Loucy (cell line): Measurements from ENCODE around the gene DCUN1D2.

Source experiments
- H2AFZ ChIP-seq: fragments of 200-600 bp; sonication (generic); 2 replicates; pipeline ENCODE4 v1.6.0; 2016; ENCODE audit warnings: antibody characterized with exemption, mild to moderate bottlenecking, low read length, moderate library complexity
- H3F3A ChIP-seq: fragments of 200-600 bp; 2 replicates; pipeline ENCODE4 v1.6.0; 2016; ENCODE audit warnings: antibody characterized with exemption, low read depth, mild to moderate bottlenecking
- H3K27me3 ChIP-seq: fragments of 200-600 bp; sonication (generic); 2 replicates; pipeline ENCODE4 v1.6.1; 2014; ENCODE audit warnings: low read length, mild to moderate bottlenecking; ENCODE audit not compliant: insufficient read depth, poor library complexity, severe bottlenecking
- H3K36me3 ChIP-seq: fragments of 200-600 bp; sonication (generic); 2 replicates; pipeline ENCODE4 v1.6.1; 2016; ENCODE audit warnings: low read length; ENCODE audit not compliant: insufficient read depth
- H3K4me1 ChIP-seq: fragments of 200-600 bp; sonication (generic); 2 replicates; pipeline ENCODE4 v1.5.1; 2014; ENCODE audit warnings: low read length, mild to moderate bottlenecking; ENCODE audit not compliant: insufficient read depth, poor library complexity, severe bottlenecking
- H3K4me2 ChIP-seq: fragments of 200-600 bp; sonication (generic); 2 replicates; pipeline ENCODE4 v1.6.0; 2014; ENCODE audit warnings: antibody characterized with exemption, low read length, low read depth, mild to moderate bottlenecking; ENCODE audit not compliant: poor library complexity, severe bottlenecking
- H3K4me3 ChIP-seq: fragments of 200-600 bp; sonication (generic); 2 replicates; pipeline ENCODE4 v1.5.1; 2014; ENCODE audit warnings: low read length, mild to moderate bottlenecking, mixed read lengths; ENCODE audit not compliant: poor library complexity, severe bottlenecking
- H3K79me2 ChIP-seq: fragments of 200-600 bp; sonication (generic); 2 replicates; pipeline ENCODE4 v1.6.1; 2014; ENCODE audit warnings: low read length; ENCODE audit not compliant: insufficient read depth
- H3K9ac ChIP-seq: fragments of 200-600 bp; sonication (generic); 2 replicates; pipeline ENCODE4 v1.6.0; 2014; ENCODE audit warnings: mild to moderate bottlenecking, low read depth, low read length, moderate library complexity; ENCODE audit not compliant: poor library complexity, severe bottlenecking
- H3K9me2 ChIP-seq: fragments of 200-600 bp; sonication (generic); replicated peaks from 2 replicates; pipeline ENCODE4 v1.6.1; 2016; ENCODE audit warnings: low read depth, low read length, mixed read lengths
- H3K9me3 ChIP-seq: fragments of 200-600 bp; sonication (generic); 2 replicates; pipeline ENCODE4 v1.6.1; 2014; ENCODE audit warnings: mild to moderate bottlenecking, antibody characterized with exemption, low read length, low read depth; ENCODE audit not compliant: insufficient read depth
- H4K20me1 ChIP-seq: fragments of 200-600 bp; sonication (generic); 2 replicates; pipeline ENCODE4 v1.6.0; 2014; ENCODE audit warnings: antibody characterized with exemption, low read length, mild to moderate bottlenecking; ENCODE audit not compliant: insufficient read depth, poor library complexity, severe bottlenecking
- CTCF ChIP-seq: fragments of 200-600 bp; sonication (generic); conservative IDR thresholded peaks from 2 replicates; pipeline ENCODE4 v1.5.1; 2014; ENCODE audit warnings: mild to moderate bottlenecking, antibody characterized with exemption, low read length
- EZH2phosphoT487 ChIP-seq: fragments of 200-600 bp; IDR thresholded peaks from 2 replicates; pipeline ENCODE4 v1.6.1; 2018; ENCODE audit warnings: antibody characterized with exemption, mild to moderate bottlenecking, moderate library complexity, borderline replicate concordance

Gene DCUN1D2

DNA sequence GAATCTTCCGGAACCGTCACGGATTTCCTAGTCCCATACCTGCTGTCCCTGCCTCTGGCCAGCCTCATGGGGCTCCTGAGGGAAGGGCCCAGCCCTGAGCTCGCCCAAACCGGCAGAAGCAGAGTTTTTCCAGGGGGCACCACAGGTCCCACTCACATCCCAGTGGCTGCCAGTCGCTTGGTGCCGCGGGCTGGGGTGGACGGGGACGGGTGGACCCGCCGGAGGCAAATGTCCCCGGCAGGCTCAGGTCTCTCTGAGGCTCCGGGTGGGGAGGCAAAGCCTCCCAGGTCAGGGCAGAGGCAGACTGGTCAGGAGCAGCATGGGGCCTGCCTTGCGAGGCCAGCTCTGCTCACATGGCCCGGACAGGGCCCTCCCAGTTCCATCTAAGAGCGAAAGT, 62.0 kb downstream of the DCUN1D2 start:
- no peaks in the 10 kb centered on the region for H3K4me1 ChIP-seq
- H3K36me3 ChIP-seq: no peaks in the 10 kb centered on the region
- no peak overlapping the region for H3K9ac ChIP-seq
- TF ChIP-seq EZH2phosphoT487 (no peak), CTCF (no peak)
- H3F3A ChIP-seq: no peaks in the 10 kb centered on the region
- no peaks in the 10 kb centered on the region for H3K9me2 ChIP-seq
- H3K9me3 ChIP-seq: no peaks in the 10 kb centered on the region; the same call in 1 of the 2 replicates
- no peaks in the 10 kb centered on the region for H4K20me1 ChIP-seq
- no peaks in the 10 kb centered on the region for H3K27me3 ChIP-seq
- no peak overlapping the region for H3K4me2 ChIP-seq
- H3K4me3 ChIP-seq: no peak overlapping the region
- no peaks in the 10 kb centered on the region for H3K79me2 ChIP-seq
- no peak overlapping the region for H2AFZ ChIP-seq

GRCh38 chr13:113427562-113428468, 62.7 kb downstream of the DCUN1D2 start:
- Histone ChIP-seq H3K79me2 (no peaks in the 10 kb centered on the region), H3K36me3 (no peaks in the 10 kb centered on the region), H3K9ac (no peak overlapping the region), H3K9me2 (no peaks in the 10 kb centered on the region), H3K9me3 (no peaks in the 10 kb centered on the region; the same call in 1 of the 2 replicates), H4K20me1 (no peaks in the 10 kb centered on the region), H3K27me3 (no peaks in the 10 kb centered on the region), H3F3A (no peaks in the 10 kb centered on the region), H2AFZ (no peak overlapping the region), H3K4me3 (no peak overlapping the region), H3K4me2 (no peak overlapping the region), H3K4me1 (no peaks in the 10 kb centered on the region)
- no peak for TF ChIP-seq EZH2phosphoT487
- no peak for TF ChIP-seq CTCF

DNA sequence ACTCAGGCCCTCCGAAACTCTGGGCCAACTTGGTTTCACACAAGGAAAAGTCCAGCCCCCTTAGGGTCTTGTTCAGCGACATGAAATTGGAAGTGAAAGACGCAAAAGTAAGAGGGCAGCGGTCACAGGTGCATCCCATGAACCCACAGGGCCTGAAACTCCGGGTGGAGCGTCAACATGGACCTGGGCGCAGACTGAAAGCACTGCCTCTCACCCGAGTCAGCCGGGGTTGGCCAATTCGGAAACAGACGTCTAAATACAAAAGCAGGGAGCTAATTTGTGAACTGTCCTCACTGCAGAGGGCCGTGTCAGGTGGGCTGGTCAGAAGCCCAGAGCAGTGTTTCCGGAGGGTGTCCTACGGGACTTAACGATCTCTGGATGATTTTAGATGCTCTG, 63.9 kb downstream of the DCUN1D2 start:
- no peaks in the 10 kb centered on the region for H3K9me2 ChIP-seq
- H2AFZ ChIP-seq: no peak overlapping the region
- H3K27me3 ChIP-seq: no peaks in the 10 kb centered on the region
- no peaks in the 10 kb centered on the region for H3K4me1 ChIP-seq
- no peaks in the 10 kb centered on the region; the same call in 1 of the 2 replicates for H3K9me3 ChIP-seq
- no peak overlapping the region for H3K4me2 ChIP-seq
- no peaks in the 10 kb centered on the region for H3K36me3 ChIP-seq
- H3F3A ChIP-seq: no peaks in the 10 kb centered on the region
- TF ChIP-seq EZH2phosphoT487: no peak
- TF ChIP-seq CTCF: no peak
- H3K4me3 ChIP-seq: no peak overlapping the region
- H4K20me1 ChIP-seq: no peaks in the 10 kb centered on the region
- H3K9ac ChIP-seq: no peak overlapping the region
- H3K79me2 ChIP-seq: no peaks in the 10 kb centered on the region
